Nucleus accumbens (tissue), 56 donors: ENCODE results near the gene RAC3.
"Not testable (repeated sequence)": the region's sequence is repeated elsewhere in the genome, so short reads cannot be mapped to it uniquely, and the experiment has no call there.

ENCODE experiments used
- DNase-seq, 56 donors: peaks; one replicate each; lab custom pipeline; 2025; lab: John Stamatoyannopoulos, UW

Gene RAC3

DNA sequence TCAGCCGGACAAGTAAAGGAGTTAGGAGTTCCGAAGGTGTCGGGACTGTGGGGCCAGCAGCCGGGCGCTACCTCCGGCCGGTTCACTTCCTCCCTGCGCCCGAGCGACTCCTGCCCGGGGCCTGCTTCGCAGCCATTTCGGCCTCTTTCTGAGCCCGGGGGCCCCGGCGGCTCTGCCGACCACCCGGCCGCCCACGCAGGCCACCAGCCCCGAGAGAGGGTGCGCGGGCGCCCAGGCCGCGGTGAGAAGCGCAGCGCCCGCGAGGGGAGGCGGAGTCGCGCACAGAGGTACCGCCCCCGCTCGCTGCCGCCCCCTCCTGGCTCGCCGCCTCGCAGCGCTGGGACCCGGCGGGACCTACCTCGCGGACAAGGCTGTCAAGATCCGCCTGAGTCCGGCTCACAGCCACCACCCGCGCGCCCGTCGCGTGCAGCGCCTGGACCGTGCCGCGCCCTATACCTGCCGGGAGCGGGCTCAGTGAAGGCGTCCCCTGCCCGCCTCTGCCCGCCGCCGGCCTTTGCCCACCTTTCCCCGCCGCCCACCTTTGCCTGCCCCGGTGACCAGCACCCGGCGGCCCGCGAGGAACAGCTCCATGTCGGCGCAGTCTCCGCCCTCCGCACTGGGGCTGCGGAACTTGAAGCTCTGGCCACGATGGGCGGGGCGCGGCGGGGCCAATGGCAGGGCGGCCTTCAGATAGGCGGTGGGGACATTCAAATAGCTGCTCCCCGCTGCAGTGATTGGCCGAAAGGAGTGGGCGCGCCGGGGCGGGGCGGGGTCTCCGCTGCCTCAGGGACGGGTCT, 5.8 kb downstream of the RAC3 start, which contains the start of gene DCXR:
DCXR (minus strand) TSS at position 606 of the 797 bp plus-strand sequence; CDS start at position 591, 15 bp downstream.
- peak; percentile 63 to 99 (median 93) for DNase-seq

DNA sequence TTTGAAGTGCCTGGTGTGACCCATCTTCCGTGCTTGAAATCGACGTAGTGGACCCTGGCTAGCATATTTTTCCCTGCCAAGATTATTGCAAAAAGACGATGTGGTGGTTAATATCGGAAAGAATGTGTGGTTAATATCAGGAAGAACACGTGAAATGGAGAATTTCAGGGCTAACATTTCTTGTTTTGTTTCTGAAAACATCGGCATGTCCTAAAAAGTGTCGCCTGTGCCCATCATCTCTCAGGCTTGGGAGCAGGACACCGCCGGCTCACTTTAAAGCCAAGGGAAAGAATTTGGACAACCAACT, 6.4 kb downstream of the RAC3 start:
- no peak for DNase-seq

DNA sequence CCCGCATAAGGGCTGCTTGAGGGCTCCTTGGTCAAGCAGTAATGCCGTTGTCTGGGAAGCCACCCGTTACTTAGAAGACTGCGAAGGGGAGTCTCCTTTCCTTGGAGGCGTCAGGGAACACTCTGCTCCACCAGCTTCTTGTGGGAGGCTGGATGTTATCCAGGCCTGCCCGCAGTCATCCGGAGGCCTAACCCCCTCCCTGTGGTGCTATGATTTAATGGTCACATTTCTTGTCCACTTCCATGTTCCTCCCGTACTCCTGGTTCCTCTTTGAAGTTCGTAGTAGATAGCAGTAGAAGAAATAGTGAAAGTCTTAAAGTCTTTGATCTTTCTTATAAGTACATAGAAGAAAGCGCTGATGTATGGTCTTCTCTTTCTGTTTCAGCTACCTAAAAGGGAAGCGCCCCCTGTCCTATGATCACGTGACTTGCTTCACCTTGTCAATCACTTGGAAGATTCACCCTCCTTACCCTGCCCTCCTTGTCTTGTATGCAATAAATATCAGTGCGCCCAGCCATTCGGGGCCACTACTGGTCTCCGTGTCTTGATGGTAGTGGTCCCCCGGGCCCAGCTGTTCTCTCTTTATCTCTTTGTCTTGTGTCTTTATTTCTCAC, 7.4 kb downstream of the RAC3 start:
- not testable (repeated sequence) for DNase-seq

DNA sequence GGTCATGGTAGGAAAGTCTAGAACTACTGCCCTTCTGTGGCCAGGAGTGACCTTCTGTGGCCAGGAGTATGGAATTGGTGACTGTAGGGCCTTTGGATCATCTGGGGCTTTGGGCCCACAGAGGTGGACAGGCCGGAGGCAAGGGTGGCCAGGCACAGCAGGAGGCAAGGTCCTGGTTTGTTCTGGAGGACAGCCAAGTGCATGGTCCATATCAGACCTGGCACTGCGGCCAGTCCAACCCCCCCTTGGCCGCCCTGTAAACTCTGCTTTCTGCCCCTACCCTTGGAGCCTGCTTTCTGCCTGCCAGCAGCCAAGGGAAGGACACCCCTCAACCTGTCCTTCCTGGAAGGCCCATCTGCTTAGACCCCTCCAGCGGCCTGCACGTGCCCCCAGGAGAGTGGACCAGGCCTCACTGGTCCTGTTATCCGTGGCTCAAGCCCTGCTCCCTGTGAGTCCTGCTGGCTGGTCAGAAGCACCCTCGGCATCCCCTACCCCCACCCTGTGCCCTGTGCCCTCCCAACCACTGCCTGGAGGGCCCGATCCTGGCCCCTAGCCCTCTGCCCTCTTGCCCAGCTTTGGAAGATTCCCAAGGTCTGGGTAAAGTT, 8.3 kb downstream of the RAC3 start:
- no peak for DNase-seq

DNA sequence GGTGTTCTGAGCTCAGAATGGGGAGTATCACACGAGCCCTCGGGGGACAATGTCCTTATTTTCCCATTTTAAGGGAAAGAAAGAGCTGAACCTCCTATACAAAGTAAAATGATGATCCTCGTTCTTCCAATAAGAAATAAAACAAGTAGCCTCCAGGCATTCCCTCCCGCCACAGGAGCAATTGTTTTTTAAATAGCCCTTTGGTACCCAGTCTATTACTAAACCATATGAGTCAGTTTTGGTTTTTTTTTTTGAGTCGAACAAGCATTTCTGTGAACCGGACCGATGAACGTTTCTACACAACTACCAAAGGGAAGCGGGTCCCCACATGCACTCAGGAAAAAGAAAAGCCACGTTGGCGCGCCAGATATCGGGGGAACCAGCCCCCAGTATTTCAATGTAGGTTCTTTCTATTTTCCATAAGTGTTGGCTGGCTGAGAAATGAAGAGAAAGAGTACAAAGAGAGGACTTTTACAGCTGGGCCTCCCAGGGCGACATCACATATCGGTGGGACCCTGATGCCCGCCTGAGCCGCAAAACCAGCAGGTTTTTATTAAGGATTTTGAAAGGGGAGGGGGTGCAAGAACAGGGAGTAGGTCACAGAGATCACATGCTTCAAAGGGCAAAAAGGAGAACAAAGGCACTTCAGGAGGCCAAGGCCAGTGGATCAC, 9.8 kb downstream of the RAC3 start:
- no peak for DNase-seq

DNA sequence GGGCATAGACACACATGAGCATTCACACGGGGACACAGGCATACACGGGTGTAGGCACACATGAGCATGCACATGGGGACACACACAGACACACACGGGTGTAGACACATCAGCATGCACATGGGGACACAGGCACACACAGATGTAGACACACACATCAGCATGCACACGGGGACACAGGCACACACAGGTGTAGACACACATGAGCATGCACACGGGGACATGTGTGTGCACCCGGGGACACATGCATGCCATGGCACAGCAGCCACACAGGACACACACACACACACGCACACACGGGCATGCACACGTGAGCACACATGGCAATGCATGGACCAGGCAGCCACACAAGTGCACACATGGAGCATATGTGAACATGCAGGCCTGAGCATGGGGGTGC, 11.2 kb downstream of the RAC3 start:
- no peak for DNase-seq

DNA sequence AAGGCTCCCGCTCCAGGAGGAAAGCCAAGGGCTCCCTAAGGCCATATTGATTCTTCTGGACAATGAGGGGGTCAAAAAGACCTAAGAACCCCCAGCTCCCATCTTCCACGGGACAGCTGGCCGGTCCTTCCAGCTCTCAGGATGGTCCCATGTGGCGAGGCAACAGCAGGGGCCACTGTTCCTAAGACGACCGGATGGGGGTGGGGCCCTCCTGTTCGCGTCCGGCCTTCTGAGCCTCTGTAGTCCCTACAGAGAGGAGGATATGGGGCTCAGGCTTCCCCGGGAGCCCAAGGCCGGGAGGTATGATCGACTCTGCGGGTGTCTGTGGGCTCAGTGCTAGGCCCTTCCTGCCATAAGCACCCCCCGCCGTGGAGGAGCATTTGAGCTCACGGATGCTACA, 12.0 kb downstream of the RAC3 start:
- DNase-seq = no peak

DNA sequence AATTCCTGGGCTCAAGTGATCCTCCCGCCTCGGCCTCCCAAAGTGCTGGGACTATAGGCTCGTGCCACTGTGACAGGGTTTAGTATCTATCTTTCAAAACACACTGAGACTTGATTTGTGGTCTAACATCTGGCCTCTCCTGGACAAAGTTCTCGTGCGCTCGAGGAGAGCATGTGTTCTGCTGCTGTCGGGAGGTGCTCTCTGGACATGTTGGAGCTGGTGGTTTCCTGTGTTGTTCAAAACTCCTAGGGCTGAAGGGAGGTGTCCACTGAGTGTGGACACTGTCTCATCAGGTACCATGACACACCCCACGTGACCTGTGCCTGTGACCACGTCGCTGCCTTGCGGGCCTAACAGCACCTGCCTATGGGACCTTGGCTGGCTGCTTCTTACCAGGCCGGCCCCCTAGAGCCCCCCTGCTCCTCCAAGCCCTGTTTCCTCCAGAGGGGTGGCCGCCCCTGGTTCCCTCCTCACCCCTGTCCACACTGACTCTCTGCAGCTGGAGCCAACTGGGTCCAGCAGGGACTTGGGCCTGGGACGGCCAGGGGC, 14.5 kb downstream of the RAC3 start:
- no peak for DNase-seq

DNA sequence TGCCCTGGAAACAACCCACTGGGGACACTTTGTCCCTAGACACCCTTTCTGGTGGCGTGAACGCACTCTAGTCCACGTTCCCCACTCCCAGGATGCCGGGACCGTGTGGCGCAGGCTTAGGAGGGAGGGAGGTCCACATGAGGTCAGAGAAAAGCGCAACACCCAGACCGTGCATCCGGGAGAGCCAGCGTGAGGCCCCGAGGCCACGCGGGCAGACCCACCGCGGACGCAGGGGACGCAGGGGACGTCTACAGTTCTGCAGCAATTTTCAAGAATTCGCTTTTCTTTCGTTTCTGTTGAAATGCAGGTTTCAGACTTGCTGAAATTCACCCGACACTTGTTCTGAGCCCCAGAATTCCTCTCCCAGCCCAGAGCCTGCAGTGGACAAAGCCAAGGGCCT, 15.4 kb downstream of the RAC3 start:
- no peak for DNase-seq

DNA sequence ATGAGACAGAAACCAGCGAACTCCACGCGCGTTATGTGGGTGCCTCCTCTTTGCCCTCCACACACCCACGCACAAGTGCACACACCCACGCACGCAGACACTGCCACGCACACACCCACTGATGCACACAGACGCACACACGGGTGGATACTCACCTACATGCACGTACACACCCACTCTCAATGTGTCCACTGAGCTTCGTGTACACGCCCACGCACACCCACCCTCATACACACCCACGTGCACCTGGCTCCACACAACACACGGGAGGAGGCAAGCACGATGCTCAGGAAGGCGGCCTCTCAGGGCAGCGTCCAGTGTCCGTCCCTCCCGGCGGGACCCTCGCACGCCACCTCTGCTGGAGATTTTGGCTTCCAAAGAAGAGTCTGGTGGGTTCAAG, 15.9 kb downstream of the RAC3 start:
- peak in 1 of 56 donors; percentile 32 for DNase-seq

DNA sequence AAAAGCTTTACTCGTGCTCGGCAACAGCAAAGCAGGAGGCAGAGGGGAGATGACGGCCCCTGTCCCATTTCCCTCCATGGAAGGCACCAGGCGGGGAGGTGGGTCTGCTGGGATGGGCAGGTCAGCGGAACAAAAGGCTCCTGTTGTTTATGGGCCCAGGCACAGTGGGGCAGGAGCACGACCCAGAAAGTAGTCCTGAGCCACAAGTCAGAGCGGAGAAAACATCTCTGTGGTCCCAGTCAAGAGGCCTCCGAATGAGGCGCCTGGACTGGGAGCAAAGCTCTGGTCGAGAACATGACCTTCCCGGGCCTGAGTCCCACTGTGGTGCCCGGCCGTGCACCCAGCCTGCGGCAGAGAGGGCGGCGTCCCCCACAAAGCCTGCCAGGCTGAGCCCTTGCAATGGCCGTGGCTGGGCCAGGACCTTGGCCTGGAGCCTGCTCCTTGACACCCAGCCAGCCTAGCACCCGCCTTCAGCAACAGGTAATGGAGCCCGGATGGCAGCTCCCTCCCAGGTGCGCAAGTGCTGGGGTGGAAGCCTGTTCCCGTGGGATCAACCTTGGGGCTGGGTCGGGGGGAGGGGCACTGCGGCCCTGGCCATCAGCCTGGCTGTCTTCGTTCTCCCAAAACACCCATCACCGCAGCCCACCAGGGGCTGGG, 16.6 kb downstream of the RAC3 start:
- DNase-seq = no peak

DNA sequence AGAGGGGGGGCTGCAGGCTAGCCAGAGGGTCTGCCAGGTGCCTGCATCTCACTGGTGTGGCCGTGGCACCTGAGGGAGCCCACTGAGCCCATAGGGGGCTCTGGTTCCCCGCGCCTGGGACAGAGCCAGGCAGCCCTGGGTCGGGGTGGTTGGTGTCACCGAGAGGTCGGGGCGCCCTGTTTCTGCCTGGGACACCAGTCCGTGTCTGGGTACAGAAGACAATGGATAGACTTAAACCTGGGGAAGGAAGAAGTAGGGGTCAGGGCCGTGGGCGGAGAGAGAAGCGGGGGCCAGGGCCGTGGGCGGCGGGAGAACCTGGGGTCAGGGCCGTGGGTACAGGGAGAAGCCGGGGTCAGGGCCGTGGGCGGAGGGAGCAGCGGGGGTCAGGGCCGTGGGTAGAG, 17.1 kb downstream of the RAC3 start:
- no peak for DNase-seq

DNA sequence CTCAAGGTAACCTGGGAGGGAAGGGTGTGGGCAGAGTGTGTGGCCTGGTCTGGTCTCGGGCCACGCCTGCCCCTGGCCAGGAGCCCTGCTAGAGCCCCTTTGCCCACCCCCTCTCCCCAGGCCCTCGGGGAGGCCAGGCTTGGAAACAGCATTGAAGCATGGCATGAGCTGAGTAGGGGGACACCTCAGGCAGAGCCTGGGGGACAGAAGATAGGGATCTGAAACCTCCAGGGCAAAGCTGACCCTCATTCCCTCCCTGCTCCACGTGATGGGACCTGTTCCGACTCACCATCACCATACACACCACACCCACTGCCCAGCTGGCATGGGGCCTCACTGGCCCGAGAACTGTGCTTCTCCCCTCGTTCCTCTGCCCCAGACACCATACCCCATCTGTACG, 17.6 kb downstream of the RAC3 start:
- no peak for DNase-seq

DNA sequence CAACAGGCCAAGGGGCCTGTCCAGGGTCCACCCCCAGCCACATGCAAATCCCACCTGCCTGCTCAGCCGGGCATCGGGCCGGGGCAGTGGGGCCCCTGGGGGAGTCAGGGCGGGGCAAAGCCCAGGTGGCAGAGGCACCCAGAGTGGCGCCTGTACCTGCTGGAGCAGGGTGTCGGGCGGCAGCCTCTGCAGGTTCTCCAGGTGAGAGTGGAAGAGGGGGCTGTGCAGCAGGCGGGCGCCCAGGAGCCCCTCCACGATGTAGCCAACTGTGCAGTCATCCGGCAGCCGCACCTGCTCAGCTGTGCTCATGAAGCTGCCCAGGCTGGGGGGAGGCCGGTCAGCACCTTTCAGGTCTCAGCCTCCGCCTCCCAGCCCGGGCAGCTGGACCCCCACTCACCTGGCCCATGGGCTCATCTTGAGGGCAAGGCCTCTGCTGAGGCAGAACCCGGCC, 18.1 kb downstream of the RAC3 start:
- DNase-seq = no peak

DNA sequence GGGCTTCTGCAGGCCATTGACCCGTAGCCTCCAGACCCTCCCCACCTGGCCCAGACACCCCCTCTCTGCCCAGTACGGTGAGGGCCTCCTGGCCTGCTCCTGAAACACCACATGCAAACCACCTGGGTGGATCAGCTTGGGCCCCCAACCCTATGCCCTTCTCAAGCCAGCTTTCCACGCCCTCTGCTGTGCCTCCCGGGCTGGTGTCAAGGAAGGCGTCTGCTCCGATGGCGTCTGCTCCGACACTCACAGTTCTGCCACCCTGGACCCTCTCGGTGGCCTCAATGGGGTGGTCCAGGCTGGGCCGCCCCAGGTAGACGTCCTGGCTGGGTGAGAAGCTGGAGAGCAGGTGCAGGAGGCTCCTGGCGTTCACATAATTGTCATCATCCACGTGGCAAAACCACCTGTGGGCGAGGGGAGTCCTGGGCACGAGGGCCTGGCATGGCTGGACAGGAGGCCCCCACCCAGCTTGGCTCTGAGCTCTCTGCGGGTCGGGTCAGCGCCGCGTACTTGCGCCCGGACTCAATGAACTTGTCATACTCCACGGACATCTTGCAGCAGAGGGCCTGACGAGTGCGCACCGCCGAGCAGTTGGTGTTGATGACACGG, 18.8 kb downstream of the RAC3 start:
- no peak for DNase-seq

DNA sequence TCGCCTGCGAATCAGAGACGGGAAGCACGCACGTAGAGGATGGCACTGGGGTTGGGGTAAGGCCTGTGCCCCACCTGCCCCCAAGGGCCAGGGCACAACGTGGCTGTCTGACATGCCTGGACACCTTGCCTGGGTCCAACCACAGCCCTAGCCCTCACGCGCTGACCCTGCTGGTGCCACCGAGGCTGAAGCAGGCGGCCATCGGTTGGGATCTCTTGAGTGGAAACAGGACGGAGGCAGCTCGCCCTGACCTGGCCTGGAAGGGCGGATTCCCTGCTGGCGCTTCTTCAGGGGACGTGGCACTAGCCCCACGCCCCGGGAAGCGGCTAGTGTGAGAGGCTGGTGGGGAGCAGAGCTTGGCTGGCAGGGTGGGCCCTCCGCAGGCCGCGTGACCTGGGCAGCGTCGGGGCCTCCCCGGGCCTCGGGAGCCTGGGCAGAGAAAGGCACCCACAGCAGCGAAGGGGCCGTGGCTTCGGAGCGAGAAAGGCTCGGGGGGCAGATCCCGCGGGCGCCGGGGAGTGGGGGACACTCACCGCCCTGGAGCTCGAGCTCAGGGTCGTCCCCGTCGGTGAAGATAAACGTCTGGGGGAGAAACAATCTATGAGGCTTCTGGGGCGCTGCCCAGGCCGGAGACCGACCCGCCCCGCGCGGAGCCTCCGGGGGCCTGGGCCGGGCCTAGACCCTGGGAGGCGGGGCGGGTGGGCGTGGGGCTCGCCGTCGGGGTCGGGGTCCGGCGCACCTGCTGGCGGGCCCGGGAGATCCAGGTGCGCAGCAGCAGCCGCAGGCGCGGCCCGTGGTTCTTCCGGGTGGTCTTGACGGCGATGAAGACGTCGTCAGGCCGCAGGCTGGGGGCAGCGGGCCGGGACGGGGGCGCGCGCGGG, 19.5 kb downstream of the RAC3 start:
- DNase-seq = no peak

DNA sequence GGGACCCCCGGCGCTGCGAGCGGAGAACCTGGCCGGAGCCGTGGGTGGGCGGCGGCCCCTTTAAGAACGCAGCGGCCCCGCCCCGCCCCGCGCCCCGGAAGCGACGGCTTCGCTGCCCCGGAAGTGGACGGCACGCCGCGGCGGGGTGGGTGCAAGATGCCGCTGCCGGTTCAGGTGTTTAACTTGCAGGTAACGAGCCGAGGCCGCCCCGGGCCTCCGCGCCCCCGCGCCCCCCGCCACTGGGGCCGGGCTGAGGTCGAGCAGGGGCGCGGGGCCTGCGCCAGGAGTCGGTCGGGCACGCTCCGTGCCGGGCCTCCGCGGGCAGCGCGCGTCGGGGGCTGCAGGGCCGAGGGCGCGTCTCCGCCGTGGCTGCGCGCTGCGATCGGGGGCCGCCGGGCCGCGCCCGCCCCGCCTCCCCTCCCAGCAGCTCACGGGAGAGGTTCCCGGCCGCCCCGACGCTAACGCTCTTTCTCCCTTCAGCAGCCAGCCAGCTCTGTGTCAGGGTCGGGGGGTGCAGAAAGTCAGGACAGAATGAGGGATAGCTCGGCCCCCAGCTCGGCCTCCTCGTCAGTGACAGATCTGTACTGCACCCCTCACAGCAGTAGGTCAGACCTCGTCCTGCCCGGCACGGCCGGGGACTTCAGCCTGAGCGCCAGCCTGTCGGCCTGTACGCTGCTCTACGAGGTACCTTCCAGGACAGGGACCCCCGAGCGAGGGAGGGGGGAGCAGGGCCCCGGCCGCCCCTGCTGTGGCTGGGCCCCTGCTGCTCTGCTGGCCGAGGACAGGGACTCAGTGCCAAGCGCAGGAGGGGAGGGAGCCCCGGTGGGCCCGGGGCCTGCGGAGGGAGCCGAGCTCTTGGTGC, 20.5 kb downstream of the RAC3 start, which contains the start of the genes GPS1 and RFNG:
GPS1 (plus strand) TSS at position 123 of the 862 bp plus-strand sequence; CDS start at position 157, 34 bp downstream.
RFNG (minus strand) TSS at position 36 of the 862 bp plus-strand sequence. CDS start 45 bp downstream, outside the sequence.
- DNase-seq = peak in 52 of 56 donors; percentile 19 to 86 (median 58)

DNA sequence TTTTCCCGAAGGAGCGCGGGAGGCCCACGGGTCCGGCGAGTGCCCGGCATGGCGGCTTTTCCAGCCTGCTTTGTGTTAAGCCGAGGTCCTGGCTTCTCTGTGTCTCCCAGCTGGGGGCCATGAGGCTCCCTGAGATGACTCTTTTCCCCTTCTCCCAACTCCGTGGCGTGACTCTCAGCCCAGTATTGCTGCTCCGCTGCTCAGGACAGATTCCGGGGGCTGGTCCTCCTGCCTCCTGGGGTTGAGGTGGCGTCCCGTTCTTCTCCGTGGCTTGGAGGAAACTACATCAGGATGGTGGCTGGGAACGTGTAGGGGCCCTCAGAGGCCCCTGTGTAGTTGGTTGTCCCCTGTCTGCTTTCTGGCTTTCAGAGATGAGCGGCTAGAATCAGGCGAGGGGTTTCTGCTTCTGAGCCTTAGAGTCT, 21.2 kb downstream of the RAC3 start:
- DNase-seq = no peak
